Ascending aorta (tissue), 2 donors: ENCODE measurements around the gene BAIAP3. TPM values are rescaled to one million over a fixed set of nuclear protein-coding genes. Genes with fewer than 3 reads are reported as not detected.

Experiments
- DNase-seq, 2 donors: peaks; one replicate each; pipeline ENCODE4 v3.0.0-alpha.2; 2019; ENCODE audit warnings: low spot score in 2 of 2
- H3K27ac ChIP-seq, 2 donors: fragments of 200-600 bp; sonication (generic); one replicate each; pipeline ENCODE4 v1.5.1; 2016 to 2017; ENCODE audit warnings: mild to moderate bottlenecking in 1 of 2
- H3K27me3 ChIP-seq: fragments of 200-600 bp; sonication (generic); one replicate; pipeline ENCODE4 v1.5.1; 2017
- H3K36me3 ChIP-seq, 2 donors: fragments of 200-600 bp; sonication (generic); one replicate each; pipeline ENCODE4 v1.5.1; 2016
- H3K4me1 ChIP-seq, 2 donors: fragments of 200-600 bp; sonication (generic); one replicate each; pipeline ENCODE4 v1.5.1; 2016 to 2017; ENCODE audit warnings: mild to moderate bottlenecking in 1 of 2
- H3K4me3 ChIP-seq, 2 donors: fragments of 200-600 bp; sonication (generic); one replicate each; pipeline ENCODE4 v1.5.1; 2016 to 2017; ENCODE audit warnings: mild to moderate bottlenecking in 1 of 2
- H3K9me3 ChIP-seq, 2 donors: fragments of 200-600 bp; sonication (generic); one replicate each; pipeline ENCODE4 v1.5.1; 2016
- intact Hi-C: fragments of 100-400 bp; cut with DNase I; formaldehyde crosslinking; loops from one replicate; pipeline ENCODE4 v1.15.1; 2023
- total RNA-seq: library from RNA; depleted of rRNA; stranded (reverse); fragments of >200 nt; gene quantifications from one replicate; pipeline ENCODE4 v1.1.0, GENCODE V29; 2016
- TF ChIP-seq, protein P1 (sequence below), 3 experiments: fragments of 200-600 bp in 2 of 3; fragments of 450-650 bp in 1 of 3; sonication (generic) in 2 of 3; IDR thresholded peaks; one replicate each; pipeline ENCODE4 v1.5.1; 2016 to 2019; ENCODE audit warnings: antibody characterized with exemption in 3 of 3, mild to moderate bottlenecking in 1 of 3, moderate library complexity in 1 of 3

The BAIAP3 gene
- total RNA-seq, 1 donor from 2014 or later: 0.64 TPM

DNA sequence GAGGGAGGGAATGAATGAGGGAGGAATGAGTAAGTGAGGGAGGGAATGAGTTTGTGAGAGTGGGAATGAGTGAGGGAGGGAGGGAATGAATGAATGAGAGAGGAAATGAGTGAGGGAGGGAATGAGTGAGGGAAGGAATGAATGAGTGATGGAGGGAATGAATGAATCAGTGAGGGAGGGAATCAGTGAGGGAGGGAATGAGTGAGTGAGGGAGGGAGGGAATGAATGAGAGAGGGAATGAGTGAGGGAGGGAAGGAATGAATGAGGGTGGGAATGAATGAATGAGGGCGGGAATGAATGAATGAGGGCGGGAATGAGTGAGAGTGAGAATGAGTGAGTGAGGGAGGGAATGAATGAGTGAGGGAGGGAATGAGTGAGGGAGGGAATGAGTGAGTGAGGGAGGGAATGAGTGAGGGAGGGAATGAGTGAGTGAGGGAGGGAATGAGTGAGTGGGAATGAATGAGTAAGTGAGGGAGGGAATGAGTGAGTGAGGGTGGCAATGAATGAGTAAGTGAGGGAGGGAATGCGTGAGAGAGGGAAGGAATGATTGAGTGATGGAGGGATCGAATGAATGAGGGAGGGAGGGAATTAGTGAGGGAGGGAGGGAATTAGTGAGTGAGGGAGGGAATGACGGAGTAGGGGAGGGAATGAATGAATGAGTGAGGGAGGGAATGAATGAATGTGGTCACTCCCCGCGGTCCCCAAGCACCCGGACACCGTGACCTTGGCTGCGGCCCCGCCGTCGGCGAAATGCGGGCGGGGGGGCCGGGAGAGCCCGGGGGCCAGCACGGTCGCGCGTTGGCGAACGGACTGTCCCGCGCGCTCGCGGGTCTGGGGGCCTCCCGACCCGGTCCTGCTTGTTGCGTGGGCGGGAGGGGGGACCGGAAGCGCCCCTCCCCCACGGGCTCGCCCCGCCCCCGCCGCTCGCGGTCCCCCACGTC is 25.1 kb upstream of the BAIAP3 start:
- H3K36me3 ChIP-seq: peaks cover 0 to 9% of the 10 kb centered on the region in 2 donors
- H3K4me3 ChIP-seq: peak overlapping the region; percentile 83 to 91
- TF ChIP-seq, protein P1, sequence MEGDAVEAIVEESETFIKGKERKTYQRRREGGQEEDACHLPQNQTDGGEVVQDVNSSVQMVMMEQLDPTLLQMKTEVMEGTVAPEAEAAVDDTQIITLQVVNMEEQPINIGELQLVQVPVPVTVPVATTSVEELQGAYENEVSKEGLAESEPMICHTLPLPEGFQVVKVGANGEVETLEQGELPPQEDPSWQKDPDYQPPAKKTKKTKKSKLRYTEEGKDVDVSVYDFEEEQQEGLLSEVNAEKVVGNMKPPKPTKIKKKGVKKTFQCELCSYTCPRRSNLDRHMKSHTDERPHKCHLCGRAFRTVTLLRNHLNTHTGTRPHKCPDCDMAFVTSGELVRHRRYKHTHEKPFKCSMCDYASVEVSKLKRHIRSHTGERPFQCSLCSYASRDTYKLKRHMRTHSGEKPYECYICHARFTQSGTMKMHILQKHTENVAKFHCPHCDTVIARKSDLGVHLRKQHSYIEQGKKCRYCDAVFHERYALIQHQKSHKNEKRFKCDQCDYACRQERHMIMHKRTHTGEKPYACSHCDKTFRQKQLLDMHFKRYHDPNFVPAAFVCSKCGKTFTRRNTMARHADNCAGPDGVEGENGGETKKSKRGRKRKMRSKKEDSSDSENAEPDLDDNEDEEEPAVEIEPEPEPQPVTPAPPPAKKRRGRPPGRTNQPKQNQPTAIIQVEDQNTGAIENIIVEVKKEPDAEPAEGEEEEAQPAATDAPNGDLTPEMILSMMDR (IDR thresholded peaks at IDR 0.05): no peak
- peaks cover 21 to 23% of the 10 kb centered on the region in 2 donors for H3K4me1 ChIP-seq
- no peak for DNase-seq
- peak overlapping the region; percentile 96 to 99 for H3K27ac ChIP-seq
- H3K9me3 ChIP-seq: no peaks in the 10 kb centered on the region
- H3K27me3 ChIP-seq: no peaks in the 10 kb centered on the region
- intact Hi-C loops: loop anchor here (5.0 kb wide), 1 partner anchor 304 kb away; the partner anchor contains the start of genes CRAMP1 and IFT140

DNA sequence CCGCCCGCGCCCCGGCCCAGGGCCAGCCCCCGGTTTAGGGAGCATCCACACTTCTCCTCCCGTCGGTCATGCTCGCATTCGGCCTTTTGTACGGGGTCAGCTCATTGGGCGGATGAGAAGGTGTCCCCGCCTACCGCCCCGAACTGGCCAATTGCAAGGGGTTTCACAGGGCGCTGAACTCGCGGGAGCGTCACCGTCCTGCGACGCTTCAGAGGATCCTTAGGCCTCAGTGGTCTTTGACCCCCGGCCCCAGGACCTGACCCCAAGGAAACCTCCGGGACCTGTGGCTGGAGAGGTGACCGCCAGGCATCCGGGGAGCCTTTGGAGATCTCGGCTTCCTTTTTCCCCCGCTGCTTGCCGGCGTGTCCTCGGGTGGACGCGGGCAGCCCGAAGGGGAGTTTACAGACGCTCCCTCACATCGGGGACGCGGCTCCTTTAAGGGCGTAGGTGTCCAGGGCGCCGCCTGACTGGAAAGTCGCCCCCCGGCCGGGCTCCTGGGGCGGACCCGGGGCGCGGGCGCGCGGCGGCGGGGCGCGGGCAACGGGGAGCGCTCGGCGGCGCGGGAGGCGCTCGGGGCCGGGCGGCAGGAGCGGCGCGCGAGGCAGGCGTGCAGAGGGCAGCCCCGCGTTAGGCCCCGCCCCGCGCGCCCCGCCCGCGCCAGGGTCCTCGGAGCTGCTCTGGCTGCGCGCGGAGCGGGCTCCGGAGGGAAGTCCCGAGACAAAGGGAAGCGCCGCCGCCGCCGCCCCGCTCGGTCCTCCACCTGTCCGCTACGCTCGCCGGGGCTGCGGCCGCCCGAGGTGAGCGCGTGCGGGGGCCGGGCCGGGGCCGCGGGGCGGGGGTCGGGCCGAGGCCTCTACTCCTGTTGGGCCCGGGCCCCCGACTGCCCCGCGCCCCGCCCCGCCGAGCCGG is 24.2 kb upstream of the BAIAP3 start, which contains the start of gene UBE2I:
UBE2I (plus strand) TSS at position 660 of the 909 bp plus-strand sequence. CDS start 4,395 bp downstream, outside the sequence.
- Histone ChIP-seq H3K36me3 (peaks cover 8 to 13% of the 10 kb centered on the region in 2 donors), H3K9me3 (no peaks in the 10 kb centered on the region), H3K27ac (peak within 1 kb of the TSS; percentile 96 to 99), H3K27me3 (no peaks in the 10 kb centered on the region), H3K4me3 (peak within 1 kb of the TSS; percentile 83 to 91), H3K4me1 (peaks cover 21 to 24% of the 10 kb centered on the region in 2 donors)
- intact Hi-C loops: loop anchor here (1.0 to 5.0 kb wide), 2 partner anchors 111 to 303 kb away; partner anchors contain the start of genes CRAMP1, IFT140 and UQCC4
- DNase-seq: peak; percentile 86 to 98
- TF ChIP-seq, protein P1 (IDR thresholded peaks at IDR 0.05): no peak

DNA sequence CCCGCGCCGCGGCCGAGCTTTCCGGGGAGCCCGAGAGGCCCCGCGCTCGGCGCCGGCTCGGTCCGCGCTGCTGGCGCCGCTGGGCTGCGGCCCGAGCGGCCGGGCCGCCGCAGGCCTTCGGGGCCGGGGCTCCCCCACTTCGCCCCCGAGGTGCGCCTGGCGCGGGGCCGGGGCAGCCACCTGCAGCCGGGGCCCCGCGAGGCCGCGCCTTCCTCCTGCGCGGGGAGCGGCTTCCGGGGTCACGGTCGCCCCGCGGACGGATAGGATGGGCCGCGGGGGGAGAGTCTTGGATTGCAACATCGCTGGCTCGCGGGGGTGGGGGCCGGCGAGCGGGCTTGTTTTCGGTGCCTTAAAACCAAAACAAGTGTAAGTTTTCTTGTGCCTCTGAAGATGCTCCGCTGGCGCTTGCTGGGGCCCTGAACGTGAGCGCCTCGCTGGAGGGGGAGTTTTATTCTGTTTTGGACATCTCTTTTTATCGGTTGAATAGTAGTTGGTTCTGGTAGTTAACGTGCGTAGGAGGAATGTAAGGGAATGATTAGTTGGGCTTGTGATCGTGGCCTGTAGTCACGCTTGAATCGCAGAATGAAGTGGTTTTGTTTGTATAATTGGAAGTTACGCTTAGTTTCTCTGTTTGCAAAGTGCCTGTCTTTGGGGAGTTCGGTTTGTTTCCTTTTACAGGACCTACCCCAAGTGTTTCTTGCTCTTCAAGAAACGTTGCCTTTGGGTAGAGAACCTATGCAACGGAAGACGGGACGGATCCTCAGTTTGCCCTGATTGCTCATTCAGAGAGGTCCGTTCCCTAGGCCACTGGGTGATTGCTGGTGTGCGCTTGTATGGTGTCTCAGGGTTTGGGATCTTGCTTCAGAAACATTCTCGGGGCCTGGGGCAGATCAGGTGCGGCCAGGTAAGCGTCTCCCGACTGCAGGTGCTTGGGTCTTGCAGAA is 23.3 kb upstream of the BAIAP3 start:
- intact Hi-C loops: loop anchor here (1.0 to 5.0 kb wide), 5 partner anchors 41 to 1222 kb away; partner anchors contain the start of genes CEMP1, CRAMP1, GNPTG and IFT140

DNA sequence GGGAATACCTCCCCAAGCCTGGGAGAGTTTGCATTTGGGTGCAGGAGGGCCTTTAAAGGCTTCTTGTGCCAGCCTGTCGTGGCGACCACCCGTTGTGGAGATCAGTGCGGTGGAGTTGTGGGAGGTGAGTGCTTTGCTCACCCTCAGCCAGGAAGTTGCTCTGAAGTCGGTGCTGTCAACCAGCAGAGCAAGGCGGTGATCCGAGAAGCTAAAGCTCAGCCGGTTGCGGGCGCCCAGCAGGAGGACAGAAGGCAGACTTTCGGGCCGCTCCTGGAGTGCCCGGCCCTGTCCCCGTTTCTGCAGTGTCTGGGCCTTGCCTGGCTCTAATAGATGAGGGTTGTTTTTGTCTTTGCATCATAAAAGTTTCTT is 22.6 kb upstream of the BAIAP3 start:
- TF ChIP-seq, protein P1 (IDR thresholded peaks at IDR 0.05): no peak
- H3K4me1 ChIP-seq: peaks cover 21 to 25% of the 10 kb centered on the region in 2 donors
- H3K9me3 ChIP-seq: no peaks in the 10 kb centered on the region
- DNase-seq: no peak
- no peaks in the 10 kb centered on the region for H3K27me3 ChIP-seq
- H3K27ac ChIP-seq: no peak overlapping the region
- peaks cover 24 to 29% of the 10 kb centered on the region in 2 donors for H3K36me3 ChIP-seq
- intact Hi-C loops: loop anchor here (2.0 to 5.0 kb wide), 3 partner anchors 40 to 1221 kb away; partner anchors contain the start of genes CEMP1, GNPTG and TSR3
- H3K4me3 ChIP-seq: peak overlapping the region; percentile 83 to 91

More for the DNA sequence above, 23.3 kb upstream of the BAIAP3 start:
- Histone ChIP-seq H3K9me3 (no peaks in the 10 kb centered on the region), H3K4me1 (peaks cover 21 to 25% of the 10 kb centered on the region in 2 donors), H3K27ac (no peak overlapping the region), H3K36me3 (peaks cover 17 to 23% of the 10 kb centered on the region in 2 donors), H3K4me3 (peak overlapping the region; percentile 83 to 91), H3K27me3 (no peaks in the 10 kb centered on the region)
- TF ChIP-seq, protein P1 (IDR thresholded peaks at IDR 0.05): no peak
- DNase-seq: peak in 1 of 2 donors; percentile 74
